T-cell (primary cell): ENCODE data around the gene CUL2. TPM values are rescaled to one million over a fixed set of nuclear protein-coding genes. Genes with fewer than 3 reads are reported as not detected.

Experiments used
- ATAC-seq, 4 experiments: fragments of 200-7000 bp in 3 of 4; fragments of 150-1000 bp in 1 of 4; cut with Tn5 transposase; replicated peaks in 1 of 4; 1 replicate in 3 of 4; 2 replicates in 1 of 4; pipeline ENCODE4 v1.10.0; 2021; ENCODE audit warnings: moderate library complexity in 3 of 4, mild to moderate bottlenecking in 2 of 4, moderate number of reproducible peaks in 1 of 4
- CTCF ChIA-PET, 2 donors: fragments of 300-600 bp; sonication (Branson Sonifier 250); formaldehyde crosslinking; loops; one replicate each; lab custom pipeline; 2022; ENCODE audit warnings: antibody characterized with exemption in 2 of 2; lab: Charles Lee
- POLR2A ChIA-PET, 2 donors: fragments of 300-600 bp; sonication (Branson Sonifier 250); formaldehyde crosslinking; loops; one replicate each; lab custom pipeline; 2022; ENCODE audit warnings: antibody characterized with exemption in 2 of 2; lab: Charles Lee
- DNase-seq, 35 experiments: peaks; one replicate each; pipeline versions ENCODE4 v3.0.0 to v3.0.0-alpha.2; 2013 to 2023
- H3K27ac ChIP-seq: one replicate; pipeline ENCODE4 v1.5.1; 2013; ENCODE audit warnings: low read length
- H3K27me3 ChIP-seq, 2 experiments: replicated peaks in 1 of 2; 1 replicate in 1 of 2; 2 replicates in 1 of 2; pipeline versions ENCODE4 v1.6.1 to v1.7.0; 2013; ENCODE audit warnings: low read length in 1 of 2, mixed read lengths in 1 of 2; ENCODE audit not compliant: control insufficient read depth in 2 of 2, insufficient read depth in 2 of 2; ENCODE audit errors: extremely low read depth in 1 of 2
- H3K36me3 ChIP-seq, 2 donors: 1 replicate in 1 of 2; 2 replicates in 1 of 2; pipeline versions ENCODE4 v1.6.1 to v1.7.0; 2013; ENCODE audit warnings: low read length in 1 of 2; ENCODE audit not compliant: control insufficient read depth in 2 of 2, insufficient read depth in 1 of 2; ENCODE audit errors: extremely low read depth in 1 of 2
- H3K4me1 ChIP-seq, 2 experiments: 1 replicate in 1 of 2; 2 replicates in 1 of 2; pipeline versions ENCODE4 v1.6.1 to v1.7.0; 2013; ENCODE audit warnings: low read length in 2 of 2, mixed read lengths in 1 of 2; ENCODE audit not compliant: insufficient read depth in 2 of 2, control insufficient read depth in 1 of 2; ENCODE audit errors: extremely low read depth in 1 of 2
- H3K4me3 ChIP-seq, 2 donors: 1 replicate in 1 of 2; 2 replicates in 1 of 2; pipeline versions ENCODE4 v1.5.1 to v1.7.0; 2013; ENCODE audit warnings: mild to moderate bottlenecking in 2 of 2, low read length in 1 of 2, moderate library complexity in 1 of 2; ENCODE audit not compliant: control insufficient read depth in 1 of 2; ENCODE audit errors: extremely low read depth in 1 of 2
- H3K9me3 ChIP-seq: 2 replicates; pipeline ENCODE4 v1.7.0; 2013
- H3K27ac Mint-ChIP-seq, 2 donors: one replicate each; pipeline ENCODE4 v1.8.0; 2020 to 2021; ENCODE audit warnings: mild to moderate bottlenecking in 2 of 2, mixed read lengths in 2 of 2
- H3K27me3 Mint-ChIP-seq, 2 donors: one replicate each; pipeline ENCODE4 v1.8.0; 2021 to 2022; ENCODE audit warnings: mixed read lengths in 2 of 2
- H3K36me3 Mint-ChIP-seq: one replicate; pipeline ENCODE4 v1.8.0; 2021; ENCODE audit warnings: mixed read lengths
- H3K4me1 Mint-ChIP-seq, 3 donors: one replicate each; pipeline ENCODE4 v1.8.0; 2020 to 2022; ENCODE audit warnings: mixed read lengths in 3 of 3, mild to moderate bottlenecking in 1 of 3
- H3K4me3 Mint-ChIP-seq, 3 donors: one replicate each; pipeline ENCODE4 v1.8.0; 2020 to 2022; ENCODE audit warnings: mild to moderate bottlenecking in 3 of 3, mixed read lengths in 3 of 3, moderate library complexity in 3 of 3
- H3K9me3 Mint-ChIP-seq, 3 donors: one replicate each; pipeline ENCODE4 v1.8.0; 2020 to 2022; ENCODE audit warnings: mixed read lengths in 3 of 3
- WGBS: methylation state at CpG from one replicate; pipeline ENCODE4 v1.1.5; 2013; ENCODE audit warnings: missing lambda C conversion rate; ENCODE audit not compliant: insufficient coverage; 5-methylcytosine and 5-hydroxymethylcytosine counted together
- total RNA-seq, 35 experiments: library from RNA in 6 of 35; stranded (reverse) in 6 of 35; fragments of 120-200 nt in 1 of 35; gene quantifications; one replicate each; pipeline versions ENCODE4 v1.2.1 to v1.2.4 and lab custom pipeline; 2013 to 2026

CUL2 gene
- total RNA-seq, 5 donors from 2014 or later (not counting 1 experiment from before 2014, with no cell fraction given) = 29.5 to 35.6 (median 31.2) TPM

- Mint-ChIP-seq H3K4me3 (no peak overlapping the region), H3K27ac (no peak overlapping the region), H3K4me1 (peaks cover 51 to 55% (median 51%) of the 10 kb centered on the region in 3 donors), H3K36me3 (peaks cover 37% of the 10 kb centered on the region), H3K9me3 (no peaks in the 10 kb centered on the region), H3K27me3 (no peaks in the 10 kb centered on the region)
- ChIA-PET CTCF (no interaction called here), POLR2A (no interaction called here)
- H3K9me3 ChIP-seq = peaks cover 3% of the 10 kb centered on the region
- no peak overlapping the region for H3K27ac ChIP-seq
- no peak for ATAC-seq
- no peaks in the 10 kb centered on the region for H3K27me3 ChIP-seq
- DNase-seq = no peak
- no peak overlapping the region for H3K4me3 ChIP-seq
- peaks cover 2 to 3% of the 10 kb centered on the region in 2 experiments for H3K4me1 ChIP-seq
- WGBS = 100% methylated on average over 2 of the region's 4 CpGs
- peaks cover 0 to 9% of the 10 kb centered on the region in 2 donors for H3K36me3 ChIP-seq
Measured at GRCh38 chr10:35079265-35079664, 10.9 kb downstream of the CUL2 start.

DNA sequence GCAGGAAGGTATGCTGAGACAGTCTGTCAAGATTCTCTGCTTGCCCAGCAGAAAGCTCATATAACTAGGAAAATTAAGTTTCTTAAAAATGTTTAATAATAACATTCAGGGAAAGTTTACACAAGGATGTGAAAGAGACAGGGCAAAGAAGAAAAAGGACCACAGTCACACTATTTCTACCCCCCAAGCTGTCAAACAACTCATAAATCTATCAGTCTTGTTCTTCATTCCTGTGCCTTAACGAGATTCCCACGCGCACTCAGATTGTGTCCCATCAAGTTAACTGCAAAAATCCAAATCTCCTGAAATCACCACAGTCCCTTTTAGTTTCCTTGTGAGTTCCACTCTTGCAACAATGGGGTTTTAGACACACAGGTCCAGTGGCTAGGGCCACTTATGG is 14.9 kb downstream of the CUL2 start:
- DNase-seq (no peak), ATAC-seq (no peak)
- H3K4me3 Mint-ChIP-seq = no peak overlapping the region
- Histone ChIP-seq H3K27ac (no peak overlapping the region), H3K9me3 (no peaks in the 10 kb centered on the region), H3K36me3 (peaks cover 0 to 9% of the 10 kb centered on the region in 2 donors), H3K4me1 (peaks cover 2 to 3% of the 10 kb centered on the region in 2 experiments), H3K27me3 (no peaks in the 10 kb centered on the region), H3K4me3 (no peak overlapping the region)
- no peaks in the 10 kb centered on the region for H3K9me3 Mint-ChIP-seq
- CTCF ChIA-PET = no interaction called here
- H3K27ac Mint-ChIP-seq = no peak overlapping the region
- H3K36me3 Mint-ChIP-seq = peaks cover 16% of the 10 kb centered on the region
- H3K4me1 Mint-ChIP-seq = peaks cover 32 to 35% (median 34%) of the 10 kb centered on the region in 3 donors
- POLR2A ChIA-PET = interaction anchor here in 1 of 2 donors (0.7 kb wide), 1 partner anchor 470 kb away, joined by 4 read pairs; no protein-coding TSS in a partner anchor
- 94% methylated on average over 3 of the region's 3 CpGs for WGBS
- no peaks in the 10 kb centered on the region for H3K27me3 Mint-ChIP-seq

GRCh38 chr10:35074266-35074665 is 15.9 kb downstream of the CUL2 start:
- peaks cover 26 to 29% (median 26%) of the 10 kb centered on the region in 3 donors for H3K4me1 Mint-ChIP-seq
- CTCF ChIA-PET = no interaction called here

DNA sequence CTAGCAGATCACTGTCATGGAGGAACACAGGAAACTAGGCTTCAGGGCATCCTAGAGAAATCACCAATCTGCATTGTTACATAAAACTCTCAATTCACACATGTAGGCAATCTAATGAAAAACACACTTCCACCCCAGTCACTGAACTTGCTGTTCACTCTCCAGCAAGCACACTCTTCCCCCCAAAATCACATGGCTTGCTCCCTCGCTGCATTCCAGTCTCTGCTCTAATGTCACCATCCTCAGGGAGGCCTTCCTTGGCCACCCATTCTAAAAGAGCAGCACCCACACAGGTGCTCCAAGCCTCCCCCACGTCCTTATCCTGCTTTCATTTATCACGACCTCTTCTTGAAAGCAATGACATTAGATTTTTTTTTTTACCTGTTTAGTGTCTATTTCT is 19.6 kb downstream of the CUL2 start:
- Histone ChIP-seq H3K27me3 (no peaks in the 10 kb centered on the region), H3K36me3 (peaks cover 0 to 38% of the 10 kb centered on the region in 2 donors), H3K27ac (no peak overlapping the region), H3K9me3 (no peaks in the 10 kb centered on the region), H3K4me1 (peaks cover 0 to 3% of the 10 kb centered on the region in 2 experiments), H3K4me3 (no peak overlapping the region)
- Mint-ChIP-seq H3K27ac (no peak overlapping the region), H3K9me3 (no peaks in the 10 kb centered on the region), H3K4me3 (no peak overlapping the region), H3K4me1 (peaks cover 22 to 23% (median 22%) of the 10 kb centered on the region in 3 donors), H3K36me3 (peaks cover 32% of the 10 kb centered on the region), H3K27me3 (no peaks in the 10 kb centered on the region)
- 86% methylated on average over 1 of the region's 3 CpGs for WGBS
- ATAC-seq (no peak), DNase-seq (no peak)
- ChIA-PET POLR2A (no interaction called here), CTCF (interaction anchor here in 1 of 2 donors (0.6 kb wide), 1 partner anchor 160 kb away, joined by 3 read pairs; no protein-coding TSS in a partner anchor)

More at GRCh38 chr10:35074266-35074665, 15.9 kb downstream of the CUL2 start:
- Mint-ChIP-seq H3K27me3 (no peaks in the 10 kb centered on the region), H3K27ac (no peak overlapping the region), H3K4me3 (no peak overlapping the region), H3K36me3 (peaks cover 18% of the 10 kb centered on the region), H3K9me3 (no peaks in the 10 kb centered on the region)
- ATAC-seq (no peak), DNase-seq (no peak)
- POLR2A ChIA-PET = interaction anchor here in 1 of 2 donors (0.6 kb wide), 1 partner anchor 276 kb away, joined by 3 read pairs; no protein-coding TSS in a partner anchor
- Histone ChIP-seq H3K4me3 (no peak overlapping the region), H3K4me1 (peaks cover 2 to 3% of the 10 kb centered on the region in 2 experiments), H3K27me3 (no peaks in the 10 kb centered on the region), H3K36me3 (peaks cover 0 to 16% of the 10 kb centered on the region in 2 donors), H3K9me3 (no peaks in the 10 kb centered on the region), H3K27ac (no peak overlapping the region)
- WGBS = 40% methylated on average over 1 of the region's 4 CpGs

DNA sequence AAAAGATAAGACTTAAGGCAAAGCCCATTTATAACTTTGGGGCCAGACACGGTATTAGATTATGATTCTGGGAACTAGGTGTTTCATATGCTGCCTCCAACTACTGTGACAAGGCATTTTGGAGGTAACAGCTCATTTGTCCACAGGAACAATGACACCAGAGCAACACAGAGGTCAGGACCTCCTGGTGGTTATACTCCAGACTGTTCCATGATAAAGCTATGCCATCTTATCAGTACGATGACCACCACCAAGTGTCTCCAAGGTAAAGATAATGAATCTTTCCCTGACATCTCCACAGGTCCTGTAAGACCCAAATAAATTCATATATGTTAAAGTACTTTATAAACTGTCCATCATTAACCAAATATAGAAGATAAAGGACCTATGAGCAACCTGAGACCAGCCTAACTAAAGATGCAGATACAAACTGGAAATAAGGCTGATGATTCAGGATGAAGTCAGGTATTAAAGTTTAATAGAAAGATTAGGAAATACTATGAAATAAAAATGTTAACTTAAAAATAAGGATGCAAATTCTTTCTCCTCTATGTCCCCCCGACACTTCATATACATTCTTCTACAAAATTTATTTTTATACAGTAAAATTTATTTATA is 26.2 kb downstream of the CUL2 start:
- DNase-seq (no peak), ATAC-seq (no peak)
- Histone ChIP-seq H3K27me3 (no peaks in the 10 kb centered on the region), H3K4me3 (no peak overlapping the region), H3K9me3 (no peaks in the 10 kb centered on the region), H3K36me3 (peaks cover 0 to 65% of the 10 kb centered on the region in 2 donors), H3K4me1 (no peaks in the 10 kb centered on the region), H3K27ac (no peak overlapping the region)
- ChIA-PET POLR2A (no interaction called here), CTCF (no interaction called here)
- Mint-ChIP-seq H3K27me3 (no peaks in the 10 kb centered on the region), H3K4me3 (no peak overlapping the region), H3K36me3 (peaks cover 39% of the 10 kb centered on the region), H3K4me1 (peaks cover 0 to 5% (median 2%) of the 10 kb centered on the region in 3 donors), H3K27ac (no peak overlapping the region), H3K9me3 (no peaks in the 10 kb centered on the region)
- no CpG with 5 or more reads among the region's 3 CpGs for WGBS

GRCh38 chr10:35059481-35059880 is 30.7 kb downstream of the CUL2 start:
- H3K4me1 ChIP-seq = no peaks in the 10 kb centered on the region
- POLR2A ChIA-PET = no interaction called here

More at GRCh38 chr10:35059481-35059880, 30.7 kb downstream of the CUL2 start:
- no peak overlapping the region for H3K4me3 Mint-ChIP-seq
- Histone ChIP-seq H3K9me3 (no peaks in the 10 kb centered on the region), H3K27me3 (no peaks in the 10 kb centered on the region), H3K36me3 (peaks cover 0 to 58% of the 10 kb centered on the region in 2 donors), H3K27ac (no peak overlapping the region), H3K4me3 (no peak overlapping the region)
- peaks cover 51% of the 10 kb centered on the region for H3K36me3 Mint-ChIP-seq
- CTCF ChIA-PET = no interaction called here
- H3K27ac Mint-ChIP-seq = no peak overlapping the region
- H3K27me3 Mint-ChIP-seq = no peaks in the 10 kb centered on the region
- DNase-seq (no peak), ATAC-seq (no peak)
- no peaks in the 10 kb centered on the region for H3K9me3 Mint-ChIP-seq
- H3K4me1 Mint-ChIP-seq = peaks cover 12 to 16% (median 12%) of the 10 kb centered on the region in 3 donors
